ENCODE data around the gene MON1B.

DNA sequence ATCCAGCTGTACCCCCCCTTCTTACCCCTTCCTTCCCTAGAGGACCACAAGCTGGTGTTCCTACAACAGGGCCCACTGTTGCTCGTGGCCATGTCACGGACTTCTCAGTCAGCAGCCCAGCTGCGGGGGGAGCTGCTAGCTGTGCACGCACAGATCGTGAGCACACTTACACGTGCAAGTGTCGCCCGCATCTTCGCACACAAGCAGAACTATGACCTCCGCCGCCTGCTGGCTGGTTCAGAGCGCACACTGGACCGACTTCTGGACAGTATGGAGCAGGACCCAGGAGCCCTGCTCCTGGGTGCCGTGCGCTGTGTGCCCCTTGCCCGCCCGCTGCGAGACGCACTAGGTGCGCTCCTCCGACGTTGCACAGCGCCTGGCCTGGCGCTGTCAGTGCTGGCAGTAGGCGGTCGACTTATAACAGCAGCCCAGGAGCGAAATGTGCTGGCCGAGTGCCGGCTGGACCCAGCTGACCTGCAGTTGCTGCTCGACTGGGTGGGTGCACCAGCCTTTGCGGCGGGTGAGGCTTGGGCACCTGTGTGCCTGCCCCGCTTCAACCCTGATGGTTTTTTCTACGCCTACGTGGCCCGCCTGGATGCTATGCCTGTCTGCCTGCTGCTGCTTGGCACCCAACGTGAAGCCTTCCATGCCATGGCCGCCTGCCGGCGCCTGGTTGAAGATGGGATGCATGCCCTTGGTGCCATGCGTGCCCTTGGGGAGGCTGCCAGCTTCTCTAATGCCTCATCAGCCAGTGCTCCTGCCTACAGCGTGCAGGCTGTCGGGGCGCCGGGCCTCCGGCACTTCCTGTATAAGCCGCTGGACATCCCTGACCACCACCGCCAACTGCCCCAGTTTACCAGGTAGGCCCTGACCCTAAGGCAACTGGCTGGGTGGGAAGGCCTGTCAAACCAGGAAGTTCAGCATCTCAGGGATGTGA is 3.6 kb downstream of the MON1B start:
- TF ChIP-seq SUZ12 (IDR thresholded peaks at IDR 0.05; ENCODE audit: extremely low read depth, insufficient read depth, insufficient read length) (no peak), ZNF274 (IDR thresholded peaks at IDR 0.05; ENCODE audit: low read depth, low read length) (no peak)
